Kidney (tissue), 14 donors: ENCODE measurements around the gene CNTRL. TPM values are rescaled to one million over a fixed set of nuclear protein-coding genes. Genes with fewer than 3 reads are reported as not detected.

Source experiments
- DNase-seq, 5 donors: peaks; one replicate each; pipeline ENCODE4 v3.0.0-alpha.2; 2013 to 2020
- FAIRE-seq: peaks from 2 replicates; lab custom pipeline; 2012; peaks lifted over from hg19 to GRCh38; lab: Jason Lieb, UNC
- H3K27ac ChIP-seq, 2 donors: one replicate each; pipeline ENCODE4 v1.7.0; 2013; ENCODE audit warnings: low read depth in 2 of 2, low read length in 2 of 2, inconsistent platforms in 1 of 2
- H3K27me3 ChIP-seq: one replicate; pipeline ENCODE4 v1.7.1; 2013; ENCODE audit warnings: low read length, inconsistent platforms; ENCODE audit not compliant: control insufficient read depth, insufficient read depth
- H3K36me3 ChIP-seq, 3 donors: one replicate each; pipeline versions ENCODE4 v1.7.0 to v1.7.1; 2013; ENCODE audit warnings: low read length in 3 of 3, control low read depth in 1 of 3, inconsistent platforms in 1 of 3; ENCODE audit not compliant: insufficient read depth in 3 of 3, control insufficient read depth in 2 of 3
- H3K4me1 ChIP-seq, 3 donors: one replicate each; pipeline versions ENCODE4 v1.7.0 to v1.7.1; 2013; ENCODE audit warnings: low read length in 3 of 3, inconsistent platforms in 1 of 3, low read depth in 1 of 3; ENCODE audit not compliant: control insufficient read depth in 2 of 3, insufficient read depth in 2 of 3
- H3K4me3 ChIP-seq, 3 donors: one replicate each; pipeline versions ENCODE4 v1.7.0 to v1.8.1; 2013; ENCODE audit warnings: low read length in 3 of 3, control low read depth in 1 of 3, inconsistent platforms in 1 of 3
- H3K9ac ChIP-seq, 3 donors: one replicate each; pipeline versions ENCODE4 v1.7.0 to v1.7.1; 2013; ENCODE audit warnings: low read length in 3 of 3, control low read depth in 1 of 3, inconsistent platforms in 1 of 3
- H3K9me3 ChIP-seq, 3 donors: one replicate each; pipeline versions ENCODE4 v1.7.0 to v1.7.1; 2013; ENCODE audit warnings: low read length in 3 of 3, control low read depth in 1 of 3, inconsistent platforms in 1 of 3; ENCODE audit not compliant: control insufficient read depth in 2 of 3, insufficient read depth in 1 of 3
- intact Hi-C: fragments of 100-400 bp; cut with DNase I; formaldehyde crosslinking; loops from one replicate; pipeline ENCODE4 v1.11.1; 2022
- polyA plus RNA-seq: library from polyadenylated mRNA; stranded (reverse); fragments of 350-450 nt; fragmentation: Illumina TruSeq; extraction: RNeasy Lipid Tissue Mini Kit (QIAGEN cat#74804); gene quantifications from one replicate; pipeline ENCODE4 v1.2.3, GENCODE V29; 2014; ENCODE audit warnings: low read depth, low replicate concordance; ENCODE audit not compliant: insufficient read depth
- total RNA-seq: library from RNA; stranded (reverse); fragmentation: NEBNext Ultra II Directional; extraction: Animal tissue kit (Norgen Biotek cat#: 25700); gene quantifications from one replicate; pipeline ENCODE4 v1.2.1, GENCODE V29; 2021
- TF ChIP-seq, protein P1 (sequence below): IDR thresholded peaks from 3 replicates; pipeline ENCODE4 v1.5.1; 2012; ENCODE audit warnings: mild to moderate bottlenecking, moderate library complexity, borderline replicate concordance; ENCODE audit not compliant: insufficient read depth; ENCODE audit errors: extremely low read depth
- donor health status: control.
- donor health status: control.
- donor health status: control.
- donor health status: control.
- donor health status: control.
- donor health status: DM: yes; HTN: yes; CAD: no.
- donor health status: Normal renal cell carcinoma (clear cell type).

The CNTRL gene
- total and polyA plus RNA-seq, 2 donors from 2014 or later: 3.4 to 17.7 TPM

DNA sequence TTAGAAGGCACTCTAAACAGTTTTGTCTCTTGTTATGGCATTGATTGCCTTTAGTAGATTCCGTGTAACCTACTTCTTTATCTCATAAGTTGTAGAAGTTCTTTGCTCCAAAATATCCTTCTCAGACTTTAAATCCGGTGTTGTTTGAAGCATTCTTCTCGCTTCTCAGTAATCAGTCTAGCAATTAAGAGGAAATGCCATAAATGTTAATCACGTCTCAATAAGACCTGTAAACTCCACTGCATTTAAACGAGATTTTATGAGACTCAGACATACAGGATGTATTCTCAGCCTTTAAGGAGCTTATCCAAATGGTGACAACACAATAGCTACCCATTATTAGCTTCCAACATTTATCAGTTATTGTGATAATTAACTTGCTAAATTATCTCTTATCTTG, 16.9 kb upstream of the CNTRL start:
- intact Hi-C loops: no loop called here
- Histone ChIP-seq H3K27me3 (no peaks in the 10 kb centered on the region), H3K4me1 (peaks cover 0 to 6% (median 0%) of the 10 kb centered on the region in 3 donors), H3K27ac (no peak overlapping the region), H3K36me3 (no peaks in the 10 kb centered on the region), H3K9me3 (no peaks in the 10 kb centered on the region), H3K9ac (no peak overlapping the region), H3K4me3 (no peak overlapping the region)
- no peak for FAIRE-seq
- DNase-seq: no peak
- TF ChIP-seq, protein P1, sequence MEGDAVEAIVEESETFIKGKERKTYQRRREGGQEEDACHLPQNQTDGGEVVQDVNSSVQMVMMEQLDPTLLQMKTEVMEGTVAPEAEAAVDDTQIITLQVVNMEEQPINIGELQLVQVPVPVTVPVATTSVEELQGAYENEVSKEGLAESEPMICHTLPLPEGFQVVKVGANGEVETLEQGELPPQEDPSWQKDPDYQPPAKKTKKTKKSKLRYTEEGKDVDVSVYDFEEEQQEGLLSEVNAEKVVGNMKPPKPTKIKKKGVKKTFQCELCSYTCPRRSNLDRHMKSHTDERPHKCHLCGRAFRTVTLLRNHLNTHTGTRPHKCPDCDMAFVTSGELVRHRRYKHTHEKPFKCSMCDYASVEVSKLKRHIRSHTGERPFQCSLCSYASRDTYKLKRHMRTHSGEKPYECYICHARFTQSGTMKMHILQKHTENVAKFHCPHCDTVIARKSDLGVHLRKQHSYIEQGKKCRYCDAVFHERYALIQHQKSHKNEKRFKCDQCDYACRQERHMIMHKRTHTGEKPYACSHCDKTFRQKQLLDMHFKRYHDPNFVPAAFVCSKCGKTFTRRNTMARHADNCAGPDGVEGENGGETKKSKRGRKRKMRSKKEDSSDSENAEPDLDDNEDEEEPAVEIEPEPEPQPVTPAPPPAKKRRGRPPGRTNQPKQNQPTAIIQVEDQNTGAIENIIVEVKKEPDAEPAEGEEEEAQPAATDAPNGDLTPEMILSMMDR: no peak

- DNase-seq: no peak
- intact Hi-C loops: no loop called here
- no peaks in the 10 kb centered on the region for H3K27me3 ChIP-seq
- no peaks in the 10 kb centered on the region for H3K4me1 ChIP-seq
- no peak overlapping the region for H3K27ac ChIP-seq
- TF ChIP-seq, protein P1: no peak
- no peak for FAIRE-seq
- no peaks in the 10 kb centered on the region for H3K36me3 ChIP-seq
- H3K9me3 ChIP-seq: no peaks in the 10 kb centered on the region
- H3K9ac ChIP-seq: no peak overlapping the region
- no peak overlapping the region for H3K4me3 ChIP-seq
Observed at GRCh38 chr9:121059513-121059912, 15.2 kb upstream of the CNTRL start.

- Histone ChIP-seq H3K4me1 (no peaks in the 10 kb centered on the region), H3K9me3 (no peaks in the 10 kb centered on the region), H3K27ac (no peak overlapping the region), H3K27me3 (no peaks in the 10 kb centered on the region), H3K9ac (no peak overlapping the region), H3K4me3 (peak overlapping the region in 1 of 3 donors; percentile 31), H3K36me3 (no peaks in the 10 kb centered on the region)
- intact Hi-C loops: no loop called here
- TF ChIP-seq, protein P1: peak; percentile 68
- DNase-seq (peak in 3 of 5 donors; percentile 54 to 91 (median 86)), FAIRE-seq (peak; percentile 47)
Observed at GRCh38 chr9:121059998-121060636, 14.6 kb upstream of the CNTRL start.
